ENCODE data around the gene DCLK1. TPM values are rescaled to one million over a fixed set of nuclear protein-coding genes. Genes with fewer than 3 reads are reported as not detected.
A peak's percentile ranks its signal among the peaks of the same experiment; 100 is the strongest.

DCLK1 gene
- total RNA-seq, 2 donors from 2014 or later, result 18.2 to 30.1 TPM

DNA sequence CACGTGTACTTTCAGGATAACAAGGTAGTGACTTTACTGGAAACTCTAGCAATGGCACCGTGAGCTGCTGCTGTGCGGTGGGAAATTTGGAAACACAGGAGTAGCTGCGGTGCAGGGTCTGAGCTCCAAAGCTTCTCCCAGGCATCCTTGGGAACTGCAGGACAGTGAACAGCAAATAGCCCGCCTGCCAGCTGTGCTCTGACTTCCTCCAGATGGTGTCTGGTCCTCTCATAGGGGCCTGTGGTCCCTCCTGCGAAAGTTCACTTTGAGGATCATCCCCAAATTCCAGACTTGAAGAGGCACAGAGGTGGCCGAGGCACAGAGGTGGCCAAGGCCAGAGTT is 367.4 kb downstream of the DCLK1 start:
- DNase-seq, result no peak
- peak in 1 of 2 donors; percentile 26 for ATAC-seq
- intact Hi-C loops (cut with DNase I), result no loop called here

DNA sequence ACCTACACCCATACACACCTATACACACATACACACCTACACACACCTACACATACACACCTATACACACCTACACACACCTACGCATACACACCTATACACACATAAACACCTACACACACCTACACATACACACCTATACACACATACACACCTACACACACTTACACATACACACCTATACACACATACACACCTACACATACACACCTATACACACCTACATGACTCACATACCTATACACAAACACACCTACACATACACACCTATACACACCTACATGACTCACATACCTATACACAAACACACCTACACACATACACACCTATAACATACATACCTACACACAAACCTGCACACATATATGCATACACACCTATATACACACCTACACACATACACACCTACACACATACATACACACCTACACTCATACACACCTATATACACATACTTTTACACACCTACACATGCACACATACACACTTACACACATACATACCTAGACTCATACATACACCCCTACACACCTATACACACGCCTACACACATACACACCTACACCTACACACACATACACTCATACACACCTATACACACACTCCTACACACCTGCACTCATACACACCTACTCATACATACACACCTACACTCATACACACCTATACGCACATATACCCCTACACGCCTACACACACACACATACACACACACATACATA is 368.0 kb downstream of the DCLK1 start:
- DNase-seq (no peak), ATAC-seq (no peak)
- intact Hi-C loops (cut with DNase I), result no loop called here

DNA sequence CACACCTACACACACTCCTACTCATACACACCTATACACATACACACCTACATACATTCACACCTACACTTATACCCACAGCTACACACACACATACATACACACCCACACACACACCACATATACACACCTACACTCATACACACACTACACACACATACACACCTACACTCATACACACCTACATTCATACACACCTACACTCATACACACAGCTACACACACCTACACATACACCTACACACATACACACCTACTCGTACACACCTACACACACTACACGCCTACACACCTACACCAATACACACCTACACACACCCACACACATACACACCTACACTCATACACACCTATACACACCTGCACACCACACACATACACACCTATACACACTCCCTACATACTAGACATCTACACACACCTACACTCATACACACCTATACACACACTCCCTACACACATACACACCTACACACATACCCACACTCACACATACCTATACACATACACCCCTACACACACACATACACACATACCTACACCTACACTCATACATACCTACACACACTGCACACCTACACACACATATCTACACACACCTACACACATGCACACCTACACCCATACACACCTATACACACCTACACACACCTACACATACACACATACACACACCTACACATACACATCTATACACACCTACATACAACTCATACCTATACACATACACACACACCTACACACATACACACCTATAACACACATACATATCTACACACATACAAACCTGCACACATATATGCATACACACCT is 369.5 kb downstream of the DCLK1 start:
- no peak for ATAC-seq
- intact Hi-C loops (cut with DNase I), result no loop called here
- DNase-seq, result no peak

DNA sequence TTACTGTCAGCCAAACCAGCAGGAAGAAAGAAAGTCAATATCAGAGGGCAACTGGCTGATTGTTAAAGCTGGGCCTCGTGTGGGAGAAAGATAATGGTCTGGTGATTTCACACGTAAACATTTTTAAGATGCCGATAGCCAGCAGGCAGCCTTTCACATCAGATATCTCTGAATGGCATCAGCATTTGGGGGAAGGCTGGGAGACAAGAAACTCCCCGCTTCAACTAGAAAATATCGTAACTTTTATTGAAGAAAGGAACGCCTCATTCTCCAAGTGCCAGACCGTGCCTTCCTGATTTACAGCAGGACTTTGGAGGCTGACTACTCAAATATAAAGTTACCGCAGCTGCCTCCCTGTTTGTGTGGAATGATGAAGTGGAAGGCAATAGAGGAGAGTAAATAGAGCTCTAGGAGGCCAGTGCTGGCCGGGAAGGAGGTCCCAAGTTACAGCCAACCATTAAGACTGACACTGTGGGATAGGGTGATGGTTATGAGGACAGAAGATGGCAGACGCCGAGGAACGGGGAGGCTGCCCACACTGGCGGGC is 370.4 kb downstream of the DCLK1 start:
- intact Hi-C loops (cut with DNase I), result no loop called here
- DNase-seq, result no peak
- no peak for ATAC-seq

DNA sequence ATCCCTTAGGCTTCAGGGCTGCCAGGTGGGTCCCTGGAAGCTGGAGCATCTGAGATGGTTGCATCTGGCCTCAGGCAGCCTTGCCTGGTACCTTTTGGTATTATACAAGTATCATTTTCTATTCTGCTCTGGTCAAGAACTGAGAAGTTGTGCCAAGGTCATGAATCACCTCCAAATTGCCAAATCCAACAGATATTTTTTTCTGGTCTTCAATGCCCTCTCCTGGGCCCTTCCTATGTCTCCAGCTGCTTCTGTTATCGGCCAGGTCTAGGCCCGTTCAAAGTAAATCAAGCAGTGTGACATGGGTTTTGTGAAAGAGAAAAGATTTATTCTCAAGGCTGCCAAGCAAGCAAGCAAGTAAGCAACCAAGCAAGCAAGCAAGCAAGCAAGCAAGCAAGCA is 383.6 kb downstream of the DCLK1 start:
- intact Hi-C loops (cut with DNase I), result no loop called here
- DNase-seq (no peak), ATAC-seq (no peak)

DNA sequence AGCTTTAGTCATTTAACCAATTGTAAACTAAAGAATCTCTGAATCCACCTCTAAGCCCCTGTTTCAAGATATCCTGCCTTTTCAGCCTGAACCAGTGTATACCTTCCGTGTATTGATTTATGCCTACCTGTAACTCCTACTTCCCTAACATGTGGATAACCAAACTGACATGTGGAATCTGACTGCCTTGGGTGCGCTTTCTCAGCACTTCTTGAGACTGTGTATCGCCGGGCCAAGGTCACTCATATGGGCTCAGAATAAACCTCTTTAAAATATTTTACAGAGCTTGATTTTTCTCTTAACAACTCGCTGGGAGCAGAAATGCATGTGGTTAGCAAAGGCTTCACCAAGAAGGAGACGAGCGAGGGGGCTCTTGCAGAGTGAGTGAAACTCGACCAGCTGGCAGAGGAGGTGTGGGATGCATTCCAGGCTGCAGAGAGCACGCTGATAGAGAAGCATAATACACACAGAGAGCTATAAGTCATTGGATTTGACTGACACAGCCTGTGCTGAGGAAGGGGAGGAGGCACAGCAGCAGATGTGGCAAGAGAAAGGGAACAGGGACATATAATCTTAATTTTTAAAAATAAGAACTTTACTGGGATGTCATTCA is 386.5 kb downstream of the DCLK1 start:
- DNase-seq, result no peak
- peak in 1 of 2 donors; percentile 52 for ATAC-seq
- intact Hi-C loops (cut with DNase I), result no loop called here

DNA sequence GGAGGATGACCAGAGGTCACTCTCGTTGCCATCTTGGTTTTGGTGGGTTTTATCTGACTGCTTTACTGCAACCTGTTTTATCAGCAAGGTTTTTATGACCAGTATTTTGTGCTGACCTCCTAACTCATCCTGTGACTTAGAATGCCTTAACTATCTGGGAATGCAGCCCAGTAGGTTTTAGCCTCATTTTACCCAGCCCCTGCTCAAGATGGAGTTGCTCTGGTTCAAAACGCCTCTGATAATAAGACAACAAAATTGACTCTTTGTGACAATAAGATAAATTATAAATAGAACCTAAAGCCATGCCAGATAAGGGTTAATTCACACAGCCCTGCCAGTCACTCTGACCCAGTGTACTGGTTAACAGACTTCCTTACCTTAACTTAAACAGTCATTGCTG is 387.0 kb downstream of the DCLK1 start:
- DNase-seq, result no peak
- no peak for ATAC-seq
- intact Hi-C loops (cut with DNase I), result no loop called here

DNA sequence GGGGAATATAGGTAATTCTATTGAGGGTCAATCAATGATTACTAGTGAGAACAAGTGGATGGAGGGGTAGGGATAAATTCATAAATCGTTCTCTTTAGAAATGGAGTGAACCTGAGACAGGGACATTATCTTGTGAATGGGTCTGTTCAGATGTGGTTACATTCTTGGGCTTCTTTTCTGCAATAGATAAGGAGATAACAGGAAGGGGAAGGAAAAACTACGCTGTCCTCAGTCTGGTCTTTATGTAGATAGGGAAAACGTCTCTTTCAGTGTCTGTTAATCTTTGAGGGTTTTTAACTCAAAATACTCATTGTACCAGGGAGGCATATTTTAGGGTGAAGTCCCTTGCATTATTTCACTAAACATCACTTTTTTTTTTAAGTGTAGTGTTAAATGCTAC is 388.0 kb downstream of the DCLK1 start:
- no peak for DNase-seq
- ATAC-seq, result no peak
- intact Hi-C loops (cut with DNase I), result no loop called here

DNA sequence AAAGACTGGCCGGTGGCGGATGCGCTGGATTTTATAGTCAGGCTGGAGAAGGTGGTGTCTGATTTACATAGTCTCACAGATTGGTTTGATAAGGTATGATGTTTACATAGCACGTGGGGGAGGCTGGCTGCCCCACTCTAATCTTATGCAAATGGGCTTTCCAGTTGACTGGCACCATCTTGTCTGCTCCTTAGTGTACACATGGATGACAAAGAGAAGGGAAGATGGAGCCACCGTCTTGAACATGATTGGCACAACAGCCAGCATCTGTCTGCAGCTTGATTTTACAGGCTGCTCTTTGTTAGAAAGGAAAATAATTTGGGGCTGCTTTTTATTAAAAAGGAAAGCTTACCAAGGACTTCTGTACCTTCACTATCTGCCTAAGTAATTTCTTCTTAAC is 389.5 kb downstream of the DCLK1 start:
- intact Hi-C loops (cut with DNase I), result no loop called here
- DNase-seq, result no peak
- no peak for ATAC-seq

DNA sequence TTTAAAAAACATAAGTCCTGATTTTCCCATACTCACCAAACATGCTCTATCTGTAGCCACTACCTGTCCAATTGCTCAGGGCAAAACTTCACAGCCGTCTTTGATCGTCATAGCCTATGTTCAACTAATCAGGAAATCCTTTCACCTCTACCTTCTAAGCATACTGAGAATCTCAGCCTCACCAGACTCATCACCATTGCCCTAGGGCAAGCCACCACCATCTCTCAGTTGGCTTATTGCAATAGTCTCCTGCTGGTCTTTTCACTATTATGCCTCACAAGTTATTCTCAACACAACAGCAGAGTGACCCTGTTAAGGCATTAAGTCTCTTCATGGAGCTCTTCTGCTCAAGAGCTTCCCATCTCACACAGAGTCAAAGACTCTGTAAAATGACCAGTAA is 394.3 kb downstream of the DCLK1 start:
- DNase-seq, result no peak

DNA sequence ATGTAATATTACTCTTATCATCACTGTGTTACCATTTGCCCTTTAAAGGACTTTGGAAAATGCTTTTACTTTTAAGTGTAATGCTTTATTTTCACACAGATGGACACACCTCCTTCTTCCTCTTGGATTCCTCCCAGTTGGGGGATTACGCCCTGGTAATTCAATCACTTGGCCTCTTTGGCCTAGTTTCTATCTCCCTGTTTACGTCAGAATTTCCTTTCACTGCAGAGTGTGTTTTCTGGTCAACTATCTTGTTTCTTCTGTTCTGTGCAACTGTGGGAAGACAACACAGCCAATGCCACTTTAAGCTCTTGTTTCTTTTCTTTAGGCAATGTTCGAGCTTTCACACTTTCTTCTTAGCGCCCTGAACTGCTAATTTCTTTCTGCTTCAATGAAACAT is 397.4 kb downstream of the DCLK1 start:
- DNase-seq, result no peak
- intact Hi-C loops (cut with DNase I), result no loop called here
- ATAC-seq, result peak; percentile 49 to 80

More for the DNA sequence above, 394.3 kb downstream of the DCLK1 start:
- no peak for ATAC-seq
- intact Hi-C loops (cut with DNase I), result no loop called here

DNA sequence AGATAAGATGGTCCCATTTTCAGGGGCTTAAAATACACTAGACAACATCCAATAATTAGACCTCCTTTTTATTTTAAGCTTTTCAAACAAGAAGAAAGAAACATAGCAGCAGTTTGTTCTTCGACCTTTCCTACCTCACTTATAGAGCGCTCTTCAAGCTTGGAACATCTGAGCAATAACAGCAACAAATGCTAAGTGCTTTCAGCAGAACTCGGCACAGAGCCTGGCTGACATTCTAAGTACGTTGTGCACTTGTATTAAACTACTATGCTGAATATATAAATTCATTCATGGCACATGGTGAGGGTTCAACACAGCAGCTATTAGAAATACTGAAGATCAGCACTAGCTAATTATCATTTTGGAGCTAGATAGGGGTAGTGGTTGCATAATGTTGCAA is 398.6 kb downstream of the DCLK1 start:
- intact Hi-C loops (cut with DNase I), result no loop called here
- ATAC-seq (no peak), DNase-seq (no peak)

DNA sequence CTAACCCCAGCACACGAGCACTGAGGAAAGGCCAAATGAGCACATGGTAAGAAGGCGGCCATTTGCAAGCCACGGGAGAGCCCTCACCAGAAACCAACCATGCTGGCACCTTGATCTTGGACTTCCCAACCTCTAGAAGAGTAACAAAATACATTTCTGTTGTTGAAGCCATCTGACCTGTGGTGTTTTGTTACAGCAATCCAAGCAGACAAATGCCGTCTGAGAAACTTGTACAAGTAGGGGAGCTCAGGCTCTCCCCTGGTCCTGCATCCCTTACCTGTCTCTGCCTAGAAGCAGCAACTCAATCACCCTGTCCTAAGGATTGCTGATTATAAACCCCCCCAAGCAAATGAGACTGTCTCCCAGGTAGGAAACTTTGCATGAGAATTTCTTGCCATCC is 399.7 kb downstream of the DCLK1 start:
- DNase-seq (no peak), ATAC-seq (no peak)
- intact Hi-C loops (cut with DNase I), result no loop called here

DNA sequence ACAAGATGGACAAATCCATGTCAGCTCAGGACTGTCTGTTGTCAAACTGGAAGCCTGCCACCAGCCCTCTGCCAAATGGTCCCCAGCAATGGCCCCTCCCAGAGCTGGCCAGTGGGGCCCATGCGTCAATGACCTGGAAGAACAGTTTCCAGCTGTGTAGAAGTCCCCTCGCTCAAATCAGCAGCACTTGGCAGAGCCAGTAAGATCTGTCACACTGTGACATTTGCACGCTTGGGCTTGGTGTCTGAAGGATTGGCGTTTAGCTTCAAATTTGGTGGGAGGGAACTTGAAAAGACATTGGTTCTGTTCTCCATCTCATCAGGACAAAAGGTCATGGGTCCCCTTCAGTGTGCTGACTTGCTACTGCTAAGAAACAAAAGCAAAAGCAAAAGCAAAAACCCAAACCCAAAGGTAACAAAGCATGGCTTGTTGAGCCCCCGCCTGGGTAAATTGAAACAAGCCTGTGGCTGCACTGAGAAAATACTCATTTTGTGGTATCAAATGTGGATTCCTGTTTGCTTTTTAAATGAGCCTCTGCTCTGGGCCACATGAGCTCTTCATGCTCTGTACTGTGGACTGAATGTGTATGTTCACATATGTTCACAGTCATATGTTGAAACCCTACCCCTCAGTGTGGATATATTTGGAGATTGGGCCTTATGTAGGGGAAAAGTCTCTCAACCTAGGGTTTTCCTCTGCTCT is 401.1 kb downstream of the DCLK1 start:
- peak; percentile 79 to 88 for ATAC-seq
- peak; percentile 82 for DNase-seq
- intact Hi-C loops (cut with DNase I), result loop anchor here in 1 of 2 donors (5.0 kb wide), 1 partner anchor 67 kb away; no protein-coding TSS in a partner anchor

DNA sequence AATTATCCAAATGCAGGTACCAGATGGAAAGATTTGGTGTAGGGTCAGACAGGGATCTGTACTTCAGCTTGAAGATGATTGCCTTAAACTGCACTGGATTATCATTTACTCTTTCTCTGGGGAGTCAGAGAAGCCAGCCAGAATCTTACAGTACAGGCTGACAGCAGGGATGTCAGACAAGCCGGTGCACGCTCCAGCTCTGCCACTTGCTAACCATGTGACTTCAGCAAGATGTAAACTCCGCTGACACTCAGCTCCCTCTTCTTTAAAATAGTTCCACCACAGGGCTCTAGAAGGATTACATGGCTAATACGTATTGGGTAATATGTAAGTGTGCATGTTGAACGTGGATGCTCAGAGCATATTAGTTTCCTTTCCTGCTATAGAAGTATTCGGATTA is 403.3 kb downstream of the DCLK1 start:
- intact Hi-C loops (cut with DNase I), result loop anchor here in 1 of 2 donors (5.0 kb wide), 1 partner anchor 69 kb away; no protein-coding TSS in a partner anchor

DNA sequence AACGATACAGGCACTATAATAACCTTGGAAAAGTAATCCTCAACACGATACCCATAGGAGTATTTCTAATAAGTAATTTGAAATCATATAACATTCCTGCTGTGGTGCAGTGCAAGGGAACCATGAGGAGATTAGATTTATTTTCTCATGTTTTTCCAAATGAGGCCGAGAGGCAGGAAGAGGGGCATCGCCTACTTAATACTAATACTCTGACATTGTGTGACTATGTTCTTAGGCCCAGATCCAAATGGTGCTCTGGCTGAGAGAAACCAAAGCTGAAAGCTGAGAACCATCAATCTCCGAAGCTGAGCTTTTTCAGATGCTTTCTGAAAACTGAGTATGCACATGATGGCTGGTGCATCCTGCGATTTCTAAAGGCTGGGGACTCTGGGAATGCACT is 406.7 kb downstream of the DCLK1 start:
- DNase-seq, result no peak
- intact Hi-C loops (cut with DNase I), result loop anchor here in 1 of 2 donors (5.0 kb wide), 1 partner anchor 233 kb away; no protein-coding TSS in a partner anchor
- peak in 1 of 2 donors; percentile 38 for ATAC-seq

More for the DNA sequence above, 403.3 kb downstream of the DCLK1 start:
- DNase-seq (no peak), ATAC-seq (no peak)

DNA sequence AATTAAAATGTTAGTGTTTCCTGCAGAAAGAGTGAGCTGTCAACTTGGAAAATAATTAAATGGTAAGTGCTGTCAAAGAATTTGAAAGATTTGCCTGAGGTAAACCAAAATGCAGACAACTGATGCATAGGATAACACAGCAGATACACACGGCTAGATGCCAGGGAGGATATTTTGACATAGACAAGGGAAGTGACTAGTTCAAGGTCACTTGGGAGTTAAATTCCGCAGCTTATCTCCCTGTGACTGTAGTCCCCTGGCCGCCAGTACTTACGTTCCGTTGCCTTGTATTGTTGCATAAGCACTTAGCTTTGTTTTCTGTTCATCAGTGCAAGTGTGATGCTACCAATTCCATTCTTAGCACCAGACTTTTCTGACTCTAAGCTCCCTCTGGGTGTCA is 407.4 kb downstream of the DCLK1 start:
- peak; percentile 58 for DNase-seq
- intact Hi-C loops (cut with DNase I), result loop anchor here in 1 of 2 donors (5.0 kb wide), 1 partner anchor 233 kb away; no protein-coding TSS in a partner anchor

DNA sequence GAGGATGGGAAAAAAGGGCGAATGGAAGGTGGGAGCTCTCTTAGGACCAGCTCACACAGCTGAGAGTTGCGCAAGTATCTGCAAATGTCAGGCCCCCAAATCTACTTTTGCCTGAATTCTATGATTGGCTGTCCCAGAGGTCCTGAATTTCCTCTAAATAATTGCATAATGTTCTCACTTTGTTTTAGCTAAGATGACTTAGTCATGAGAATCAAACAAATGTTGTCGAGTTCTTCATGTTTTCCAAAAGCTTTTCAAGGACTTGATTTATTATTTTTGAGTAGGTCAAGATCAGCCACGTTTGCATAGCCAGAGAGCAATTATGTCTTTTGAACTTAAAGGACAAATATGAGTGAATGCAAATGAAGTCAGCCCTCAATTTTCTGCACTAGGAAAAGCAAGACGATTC is 408.1 kb downstream of the DCLK1 start:
- intact Hi-C loops (cut with DNase I), result loop anchor here in 1 of 2 donors (5.0 kb wide), 1 partner anchor 234 kb away; no protein-coding TSS in a partner anchor
- DNase-seq (no peak), ATAC-seq (peak; percentile 62 to 74)

More for the DNA sequence above, 407.4 kb downstream of the DCLK1 start:
- peak; percentile 70 to 73 for ATAC-seq

Measured in left cardiac atrium (tissue), 4 donors.